GM21825 (cell line): ENCODE results near the gene SNRPD2.
"Not testable (repeated sequence)": the region's sequence is repeated elsewhere in the genome, so short reads cannot be mapped to it uniquely, and the experiment has no call there.

ENCODE experiments used
- ATAC-seq: cut with Tn5 transposase; IDR thresholded peaks from one replicate; pipeline ENCODE4 v1.9.1; 2021; ENCODE audit warnings: mild to moderate bottlenecking, moderate library complexity; ENCODE audit not compliant: unreplicated experiment

Gene SNRPD2

DNA sequence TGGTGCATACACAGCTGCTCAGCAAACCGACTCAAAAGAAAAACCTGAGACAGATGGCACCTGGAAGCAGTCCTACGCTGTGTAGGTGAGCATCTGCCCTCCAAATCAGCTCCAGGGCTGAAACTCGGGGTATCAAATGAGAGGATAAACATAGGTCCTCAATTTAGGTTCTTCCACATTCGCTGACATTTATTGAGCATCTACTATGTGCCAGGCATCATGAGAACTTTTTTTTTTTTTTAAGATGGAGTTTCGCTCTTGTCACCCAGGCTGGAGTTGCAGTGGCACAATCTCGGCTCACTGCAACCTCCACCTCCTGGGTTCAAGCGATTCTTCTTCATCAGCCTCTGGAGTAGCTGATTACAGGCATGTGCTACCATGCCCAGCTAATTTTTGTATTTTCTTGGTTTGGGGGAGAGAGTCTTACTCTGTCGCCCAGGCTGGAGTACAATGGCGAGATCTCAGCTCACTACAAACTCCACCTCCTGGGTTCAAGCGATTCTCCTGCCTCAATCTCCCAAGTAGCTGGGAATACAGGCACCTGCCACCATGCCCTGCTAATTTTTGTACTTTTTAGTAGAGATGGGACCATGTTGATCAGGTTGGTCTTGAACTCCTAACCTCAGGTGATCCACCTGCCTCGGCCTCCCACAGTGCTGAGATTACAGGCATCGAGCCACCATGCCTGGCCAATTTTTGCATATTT lies 14.1 kb upstream of the SNRPD2 start:
- no peak for ATAC-seq

DNA sequence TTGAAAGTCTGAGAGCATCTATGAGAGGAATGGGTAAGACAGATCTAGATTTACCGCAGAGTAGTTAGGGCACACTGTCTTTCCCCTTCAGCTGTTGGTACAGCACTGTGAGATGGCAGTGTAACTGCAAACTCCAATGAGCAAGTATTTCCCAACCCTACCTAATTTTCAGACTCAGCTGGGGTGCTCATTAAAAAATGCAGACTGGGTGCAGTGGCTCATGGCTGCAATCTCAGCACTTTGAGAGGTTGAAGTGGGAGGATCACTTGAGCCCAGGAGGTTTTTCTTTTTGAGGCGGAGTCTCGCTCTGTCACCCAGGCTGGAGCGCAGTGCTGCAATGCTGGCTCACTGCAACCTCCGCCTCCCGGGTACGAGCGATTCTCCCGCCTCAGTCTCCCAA lies 13.4 kb upstream of the SNRPD2 start:
- ATAC-seq, result no peak

DNA sequence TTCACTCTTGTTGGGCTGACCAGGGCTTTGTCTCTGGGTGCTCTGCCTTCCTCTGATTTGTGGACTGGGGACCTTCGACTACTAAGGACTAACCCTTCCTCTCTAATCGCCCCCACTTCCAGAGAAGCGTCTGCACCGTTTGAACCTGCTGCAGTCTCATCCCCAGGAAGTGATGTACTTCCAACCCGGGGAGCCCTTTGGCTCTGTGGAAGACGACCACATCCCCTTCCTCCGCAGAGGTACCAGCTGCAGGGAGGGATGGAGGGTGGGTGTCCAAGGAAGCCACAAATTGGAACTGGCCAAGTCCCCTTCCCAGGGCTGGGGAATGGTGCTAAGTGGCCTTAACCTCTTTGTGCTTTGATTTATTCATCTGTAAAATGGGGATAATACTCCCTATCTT lies 9.9 kb upstream of the SNRPD2 start:
- ATAC-seq, result no peak

DNA sequence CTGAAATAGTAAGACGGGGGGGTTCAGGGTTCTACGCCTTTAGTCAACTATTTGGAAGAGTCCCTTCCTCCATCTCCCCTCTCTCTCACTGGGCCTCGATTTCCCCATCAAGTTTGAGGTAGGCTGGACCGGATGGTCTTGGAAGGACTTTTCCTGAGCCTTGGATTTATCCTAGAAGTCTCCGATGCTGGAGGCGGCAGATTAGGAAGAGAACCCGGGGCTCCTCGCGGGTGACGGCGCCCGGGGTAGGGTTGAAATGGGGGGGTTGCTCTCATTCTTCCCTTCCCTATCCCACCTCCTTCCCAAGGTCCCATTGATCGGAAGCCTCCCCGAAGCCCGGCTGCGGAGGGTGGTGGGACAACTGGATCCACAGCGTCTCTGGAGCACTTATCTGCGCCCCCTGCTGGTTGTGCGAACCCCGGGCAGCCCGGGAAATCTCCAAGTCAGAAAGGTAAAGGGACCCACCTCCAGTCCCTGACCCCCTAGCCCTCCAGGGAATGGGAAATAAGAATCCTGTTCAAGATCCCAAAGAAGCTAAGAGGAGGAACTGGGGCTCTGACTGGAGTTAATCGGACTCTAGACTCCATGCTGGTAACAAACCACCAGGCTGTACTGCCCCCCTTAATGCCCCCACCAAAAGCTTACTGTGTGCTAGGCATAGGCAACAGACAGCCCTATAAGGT lies 1.5 kb upstream of the SNRPD2 start:
- ATAC-seq, result no peak

DNA sequence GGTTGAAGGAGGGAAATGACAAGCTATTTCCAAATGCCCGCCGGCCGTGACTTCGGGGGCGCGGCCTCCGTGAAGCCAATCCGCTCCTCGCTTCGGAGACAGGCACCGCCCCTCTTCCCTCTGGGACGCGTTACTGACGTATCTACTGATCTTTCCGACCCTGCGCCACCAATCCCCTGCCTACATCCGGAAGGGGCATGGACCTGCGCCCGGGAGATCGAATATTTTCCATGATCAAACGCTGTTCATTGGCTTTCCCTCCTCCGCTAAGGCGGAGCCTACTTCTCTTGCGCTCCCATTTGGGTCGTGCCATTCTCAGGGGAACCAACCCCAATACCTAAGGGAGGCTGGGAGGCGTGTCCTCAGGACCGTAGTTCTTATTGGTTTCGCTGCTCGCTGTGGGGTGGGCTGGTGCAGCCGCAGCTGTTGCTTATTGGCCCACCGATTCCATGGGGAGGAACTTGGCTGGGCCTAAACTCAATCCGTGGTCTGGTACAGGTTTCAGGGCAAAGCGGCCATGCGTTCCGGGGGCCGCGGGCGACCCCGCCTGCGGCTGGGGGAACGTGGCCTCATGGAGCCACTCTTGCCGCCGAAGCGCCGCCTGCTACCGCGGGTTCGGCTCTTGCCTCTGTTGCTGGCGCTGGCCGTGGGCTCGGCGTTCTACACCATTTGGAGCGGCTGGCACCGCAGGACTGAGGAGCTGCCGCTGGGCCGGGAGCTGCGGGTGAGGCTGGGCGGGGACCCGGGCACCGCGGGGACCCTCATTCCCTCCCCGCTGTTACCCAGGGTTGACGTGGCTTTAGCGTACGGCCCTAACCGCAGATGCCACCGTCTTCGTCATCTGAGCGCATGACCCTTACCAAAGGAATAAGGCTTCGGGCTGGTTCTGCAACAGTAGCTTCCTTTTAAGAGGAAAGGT lies 693 bp upstream of the SNRPD2 start, which contains the start of gene QPCTL:
QPCTL (plus strand) TSS at position 480 of the 919 bp plus-strand sequence; CDS start at position 518, 38 bp downstream.
- ATAC-seq, result peak; percentile 81

DNA sequence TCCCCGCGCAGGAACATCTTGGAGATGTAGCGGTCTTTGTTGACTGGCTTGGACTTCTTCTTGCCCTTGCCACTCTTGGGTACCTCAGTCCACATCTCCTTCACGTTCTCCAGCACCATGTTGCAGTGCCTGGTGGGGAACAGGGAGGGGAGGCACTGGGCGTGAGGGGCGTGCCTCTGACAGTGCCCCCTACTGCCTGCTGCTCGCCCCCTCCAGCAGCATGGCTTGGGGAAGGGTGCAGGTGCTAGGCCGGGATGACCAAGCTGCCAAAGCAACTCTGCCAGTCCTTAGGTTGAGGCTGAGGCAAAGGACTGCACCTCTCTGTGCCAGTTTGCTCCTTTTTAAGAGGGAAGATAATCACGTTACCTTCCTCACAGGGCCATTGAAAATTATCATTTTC lies 4.2 kb downstream of the SNRPD2 start:
- ATAC-seq, result no peak

DNA sequence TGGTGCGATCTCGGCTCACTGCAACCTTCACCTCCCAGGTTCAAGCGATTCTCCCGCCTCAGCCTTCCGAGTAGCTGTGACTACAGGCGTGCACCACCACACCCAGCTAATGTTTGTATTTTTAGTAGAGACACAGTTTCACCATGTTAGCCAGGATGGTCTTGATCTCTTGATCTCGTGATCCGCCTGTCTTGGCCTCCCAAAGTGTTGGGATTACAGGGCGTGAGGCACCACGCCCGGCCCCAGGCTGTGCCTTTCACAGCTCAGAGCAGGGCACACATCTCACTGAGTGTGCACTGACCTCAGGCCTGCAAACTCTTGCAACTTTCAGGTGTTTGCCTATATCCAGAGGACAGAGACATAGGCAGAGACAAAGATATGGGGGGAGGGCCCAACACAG lies 6.7 kb downstream of the SNRPD2 start:
- not testable (repeated sequence) for ATAC-seq

DNA sequence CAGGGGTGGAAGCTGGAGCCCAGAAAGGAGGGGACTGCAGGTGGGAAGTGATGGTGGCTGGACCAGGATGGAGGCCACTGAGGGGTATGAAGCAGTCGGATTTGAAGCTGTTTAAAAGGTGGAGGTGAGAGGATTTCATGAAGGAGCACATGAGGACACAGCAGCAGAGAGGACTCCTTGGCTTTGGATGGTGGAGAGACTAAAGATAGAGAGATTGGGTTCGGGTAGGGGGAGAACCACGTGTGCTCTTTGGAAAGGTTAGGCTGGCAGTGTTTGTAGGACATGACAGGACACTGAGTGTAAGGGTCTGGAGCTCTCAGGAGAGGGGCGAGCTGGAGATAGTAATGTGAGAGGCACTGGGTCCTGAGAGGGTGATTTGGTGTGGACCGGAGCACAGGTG lies 8.8 kb downstream of the SNRPD2 start:
- ATAC-seq, result no peak

DNA sequence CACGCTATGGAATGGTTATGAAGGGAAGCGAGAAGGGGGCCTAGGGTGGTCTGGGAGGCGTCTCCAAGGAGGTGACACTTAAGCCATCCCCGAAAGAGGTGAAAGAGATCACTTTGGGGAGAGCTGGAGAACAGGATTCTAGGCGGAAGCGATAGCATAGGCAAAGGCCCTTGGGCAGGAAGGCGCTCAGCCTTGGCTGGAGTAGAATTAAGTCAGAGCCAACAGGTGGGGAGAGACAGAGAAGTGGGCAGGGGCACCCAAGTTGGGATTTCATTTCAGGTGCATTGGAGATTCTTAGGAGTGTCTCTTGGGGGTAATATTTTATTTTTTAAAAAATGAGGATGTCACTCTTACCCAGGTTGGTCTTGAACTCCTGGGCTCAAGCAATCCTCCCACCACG lies 9.6 kb downstream of the SNRPD2 start:
- no peak for ATAC-seq

DNA sequence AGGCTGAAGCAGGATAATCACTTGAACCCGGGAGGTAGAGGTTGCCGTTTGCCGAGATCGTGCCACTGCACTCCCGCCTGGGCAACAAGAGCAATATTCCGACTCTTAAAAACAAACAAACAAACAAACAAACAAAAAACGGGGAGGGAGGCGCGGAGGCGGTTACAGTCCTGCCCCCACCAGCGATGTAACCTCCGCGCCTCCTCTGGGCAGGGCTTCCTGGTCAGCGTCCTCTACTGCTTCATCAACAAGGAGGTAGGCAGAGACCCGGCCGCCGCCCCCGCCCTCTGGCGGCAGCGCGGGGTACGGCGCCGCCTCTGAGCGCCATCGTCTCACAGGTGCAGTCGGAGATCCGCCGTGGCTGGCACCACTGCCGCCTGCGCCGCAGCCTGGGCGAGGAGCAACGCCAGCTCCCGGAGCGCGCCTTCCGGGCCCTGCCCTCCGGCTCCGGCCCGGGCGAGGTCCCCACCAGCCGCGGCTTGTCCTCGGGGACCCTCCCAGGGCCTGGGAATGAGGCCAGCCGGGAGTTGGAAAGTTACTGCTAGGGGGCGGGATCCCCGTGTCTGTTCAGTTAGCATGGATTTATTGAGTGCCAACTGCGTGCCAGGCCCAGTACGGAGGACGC lies 10.2 kb downstream of the SNRPD2 start:
- ATAC-seq, result peak; percentile 72

DNA sequence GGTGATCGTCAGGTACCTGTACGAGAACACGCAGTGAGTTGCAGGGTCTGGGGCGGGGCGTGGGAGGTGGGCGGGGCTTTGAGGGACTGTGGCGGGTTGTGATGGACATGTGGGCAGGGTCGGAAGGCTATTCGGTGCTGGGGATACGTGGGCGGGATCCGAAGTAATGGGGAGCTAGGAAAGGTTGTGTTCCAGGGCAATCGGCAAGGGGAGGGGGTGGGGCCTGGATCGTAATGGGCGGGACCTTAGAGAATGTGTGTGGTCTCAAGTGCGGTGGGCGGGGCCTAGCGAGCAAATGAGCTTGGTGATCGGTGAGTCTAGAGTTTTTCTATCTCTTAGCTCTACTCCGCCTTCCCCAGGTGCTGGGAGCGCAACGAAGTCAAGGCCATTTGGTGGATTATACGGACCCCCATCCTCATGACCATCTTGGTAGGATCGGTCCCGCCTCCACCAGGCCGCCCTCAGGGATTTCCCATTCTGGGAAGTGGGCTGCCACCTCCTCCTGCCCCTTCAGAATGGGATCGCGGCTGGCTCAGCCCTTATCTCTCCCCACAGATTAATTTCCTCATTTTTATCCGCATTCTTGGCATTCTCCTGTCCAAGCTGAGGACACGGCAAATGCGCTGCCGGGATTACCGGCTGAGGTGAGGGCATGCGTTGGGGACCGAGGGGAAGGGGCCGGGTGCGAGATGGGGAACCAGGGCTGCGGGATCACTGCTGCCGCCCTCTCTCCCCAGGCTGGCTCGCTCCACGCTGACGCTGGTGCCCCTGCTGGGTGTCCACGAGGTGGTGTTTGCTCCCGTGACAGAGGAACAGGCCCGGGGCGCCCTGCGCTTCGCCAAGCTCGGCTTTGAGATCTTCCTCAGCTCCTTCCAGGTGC lies 14.2 kb downstream of the SNRPD2 start:
- ATAC-seq, result peak; percentile 40

DNA sequence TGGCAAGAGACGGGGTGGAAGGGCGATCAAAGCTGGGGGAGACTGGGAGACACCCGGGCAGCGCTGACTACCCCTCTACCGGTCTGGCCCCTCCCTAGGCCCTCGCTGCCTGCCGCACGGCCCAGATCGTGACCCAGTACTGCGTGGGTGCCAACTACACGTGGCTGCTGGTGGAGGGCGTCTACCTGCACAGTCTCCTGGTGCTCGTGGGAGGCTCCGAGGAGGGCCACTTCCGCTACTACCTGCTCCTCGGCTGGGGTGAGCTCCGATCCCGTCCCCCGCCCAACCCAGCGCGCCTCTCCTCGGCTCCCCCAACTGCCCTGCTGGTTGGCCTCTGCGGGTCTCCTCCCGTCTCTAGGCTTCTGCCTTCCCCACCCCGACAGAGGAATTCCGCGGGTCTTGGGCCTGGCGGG lies 14.9 kb downstream of the SNRPD2 start:
- peak; percentile 18 for ATAC-seq

DNA sequence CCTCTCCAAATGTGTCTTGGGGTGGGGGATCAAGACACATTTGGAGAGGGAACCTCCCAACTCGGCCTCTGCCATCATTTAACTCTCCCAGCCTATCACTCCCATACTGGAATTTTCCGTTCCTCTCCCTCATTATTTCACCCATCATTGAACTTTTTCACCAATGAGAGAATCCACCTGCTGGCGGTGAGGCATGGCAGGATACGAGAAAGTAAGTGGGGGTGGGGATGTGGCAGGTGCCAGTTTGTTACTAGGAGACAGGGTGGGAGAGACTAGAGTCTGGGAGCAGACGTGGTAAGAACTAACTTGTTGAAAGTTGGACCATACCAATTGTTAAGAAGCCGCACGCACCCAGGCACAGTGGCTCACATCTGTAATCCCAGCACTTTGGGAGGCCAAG lies 16.8 kb downstream of the SNRPD2 start:
- ATAC-seq, result no peak

DNA sequence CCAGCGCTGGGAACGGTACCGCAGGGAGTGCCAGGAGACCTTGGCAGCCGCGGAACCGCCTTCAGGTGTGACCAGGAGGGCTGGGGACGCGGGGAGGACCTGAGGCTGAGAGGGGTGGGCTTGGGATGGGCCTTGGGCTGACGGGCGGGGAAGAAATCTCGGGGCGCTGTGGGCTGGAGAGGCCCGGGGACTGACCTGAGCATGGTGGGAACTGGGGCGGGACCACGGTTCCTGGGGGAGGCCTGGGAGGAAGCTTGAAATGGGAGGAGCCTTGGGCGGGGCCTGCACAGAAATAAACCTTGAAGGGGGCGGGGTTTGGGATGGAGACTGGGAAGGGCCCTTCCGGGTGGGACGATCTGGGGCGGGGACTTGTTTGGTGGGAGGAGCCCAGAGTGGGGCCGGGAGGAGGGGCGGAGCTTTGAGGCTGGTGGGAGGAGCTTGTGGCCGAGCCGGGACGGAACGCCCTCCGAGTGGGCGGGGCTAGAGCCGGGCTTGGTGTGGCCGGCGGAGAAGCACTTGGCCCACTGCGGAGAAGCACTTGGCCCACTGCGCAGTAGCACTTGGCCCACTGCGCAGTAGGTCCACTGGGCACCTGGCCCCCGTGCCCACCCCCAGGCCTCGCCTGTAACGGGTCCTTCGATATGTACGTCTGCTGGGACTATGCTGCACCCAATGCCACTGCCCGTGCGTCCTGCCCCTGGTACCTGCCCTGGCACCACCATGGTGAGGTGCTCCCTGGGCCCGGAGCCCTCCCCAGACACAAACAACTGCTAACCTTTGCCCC lies 20.9 kb downstream of the SNRPD2 start:
- peak; percentile 52 for ATAC-seq

DNA sequence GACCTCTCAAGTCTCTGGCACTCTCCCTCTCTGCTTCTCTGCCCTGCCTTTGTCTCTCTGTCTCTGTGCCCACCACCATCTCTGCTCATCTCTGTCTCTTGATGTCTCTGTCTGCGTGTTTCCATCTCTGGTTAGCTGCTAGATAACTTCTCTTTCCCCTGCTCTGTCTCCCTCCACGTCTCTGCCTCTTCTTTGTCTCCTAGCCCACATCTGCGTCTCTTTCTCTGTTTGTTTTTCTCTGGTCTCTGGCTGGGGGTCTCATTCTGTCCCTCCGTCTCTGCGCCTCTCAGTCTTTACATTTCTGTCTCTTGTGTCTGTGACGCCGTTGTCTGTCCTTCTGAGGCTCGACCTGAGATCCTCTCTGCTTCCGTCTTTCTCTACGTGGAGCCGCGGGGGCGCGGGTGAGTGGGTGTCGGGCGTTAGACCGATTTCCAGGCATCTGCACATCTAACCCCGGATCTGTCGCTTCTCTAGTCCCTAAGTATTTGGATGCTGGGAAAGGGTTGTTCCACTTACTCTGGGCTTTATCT lies 23.3 kb downstream of the SNRPD2 start:
- ATAC-seq, result peak; percentile 2

DNA sequence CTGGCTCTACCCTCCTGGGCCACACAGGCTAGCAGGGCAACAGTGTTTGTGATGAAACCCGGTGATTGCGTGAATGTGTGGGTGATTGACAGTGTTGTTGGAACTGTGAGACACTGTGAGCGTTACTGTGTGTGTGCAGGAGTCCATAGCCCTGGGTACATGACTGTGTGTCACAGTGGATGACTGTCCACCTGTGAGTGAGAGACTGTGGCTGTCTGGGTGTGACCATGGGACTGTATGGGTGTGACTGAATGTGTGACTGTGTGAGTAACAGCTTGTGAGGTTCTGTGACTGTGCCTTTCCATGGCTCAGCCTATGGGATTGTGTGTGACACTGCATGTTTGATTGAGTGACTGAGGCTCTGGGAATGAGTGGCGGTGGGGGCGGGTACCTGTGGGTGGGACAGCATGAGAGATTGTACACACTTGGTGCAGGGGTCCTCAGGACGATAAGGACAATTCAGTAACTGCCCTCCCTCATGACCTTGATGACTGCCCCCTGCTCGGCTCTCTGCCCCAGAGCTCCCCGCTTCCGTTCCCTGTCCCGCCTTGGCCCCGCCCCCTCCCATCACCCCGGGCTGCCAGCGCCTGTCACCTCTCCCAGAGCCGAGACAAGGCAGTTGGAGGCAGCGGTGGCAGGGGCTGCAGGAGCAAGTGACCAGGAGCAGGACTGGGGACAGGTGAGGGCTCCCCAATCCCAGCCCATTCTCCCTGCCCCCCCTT lies 24.0 kb downstream of the SNRPD2 start, which contains the start of gene GIPR:
GIPR (plus strand) TSS at position 602 of the 722 bp plus-strand sequence. CDS start 1,300 bp downstream, outside the sequence.
- no peak for ATAC-seq

DNA sequence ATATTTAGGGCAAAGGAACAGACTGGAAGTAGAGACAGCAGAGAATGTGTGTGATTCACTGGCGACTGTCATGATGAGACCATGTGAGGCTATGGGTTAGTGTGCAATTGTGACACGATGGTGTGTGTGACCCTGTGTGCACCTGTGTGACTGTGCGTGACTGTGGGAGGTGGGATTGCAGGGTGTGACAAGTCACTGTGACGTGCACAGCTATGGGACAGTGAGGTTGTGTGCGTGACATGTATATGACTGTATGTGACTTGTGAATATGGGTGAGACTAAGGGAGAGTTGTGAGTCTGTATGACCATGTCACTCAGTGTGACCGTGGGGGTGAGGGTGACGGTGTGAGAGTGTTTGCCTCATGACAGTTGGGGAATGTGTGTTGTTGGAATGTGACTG lies 27.2 kb downstream of the SNRPD2 start:
- no peak for ATAC-seq

DNA sequence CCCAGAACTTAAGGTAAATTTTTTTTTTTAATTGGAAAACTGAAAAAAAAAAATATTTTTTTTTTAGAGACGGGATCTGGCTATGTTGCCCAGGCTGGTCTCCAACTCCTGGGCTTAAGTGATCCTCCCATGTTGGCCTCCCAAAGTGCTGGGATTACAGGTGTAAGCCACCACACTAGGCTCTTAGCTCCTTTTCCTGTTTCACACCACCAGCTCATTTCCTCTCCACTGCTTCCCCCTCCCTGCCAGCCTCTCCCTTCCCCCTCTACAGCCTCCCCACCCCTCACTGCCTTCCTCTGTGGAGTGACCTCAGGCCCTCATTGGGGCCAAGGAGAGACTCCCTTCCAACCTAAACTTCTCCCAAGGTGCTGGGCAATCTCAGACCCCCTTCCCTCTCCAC lies 28.0 kb downstream of the SNRPD2 start:
- no peak for ATAC-seq
